HG02870 (cell line): ENCODE data around the gene LIMA1.
"Not testable (repeated sequence)": the region's sequence is repeated elsewhere in the genome, so short reads cannot be mapped to it uniquely, and the experiment has no call there.

Experiments used
- ATAC-seq: cut with Tn5 transposase; IDR thresholded peaks from one replicate; pipeline ENCODE4 v1.9.1; 2021; ENCODE audit warnings: mild to moderate bottlenecking, moderate library complexity; ENCODE audit not compliant: unreplicated experiment

The LIMA1 gene

DNA sequence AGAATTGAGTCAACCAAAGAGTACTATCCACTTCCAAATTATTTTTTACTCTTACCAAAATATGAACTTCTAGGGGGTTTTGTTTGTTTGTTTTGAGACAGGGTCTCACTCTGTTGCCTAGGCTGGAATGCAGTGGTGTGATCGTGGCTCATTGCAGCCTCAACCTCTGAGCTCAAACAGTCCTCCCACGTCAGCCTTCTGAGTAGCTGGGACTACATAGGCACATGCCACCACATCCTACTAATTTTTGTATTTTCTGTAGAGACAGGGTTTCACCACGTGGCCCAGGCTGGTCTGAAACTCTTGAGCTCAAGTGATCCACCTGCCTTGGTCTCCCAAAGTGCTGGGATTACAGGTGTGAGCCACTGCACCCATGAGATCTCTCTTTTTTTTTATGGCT lies 7.4 kb upstream of the LIMA1 start:
- ATAC-seq: not testable (repeated sequence)

DNA sequence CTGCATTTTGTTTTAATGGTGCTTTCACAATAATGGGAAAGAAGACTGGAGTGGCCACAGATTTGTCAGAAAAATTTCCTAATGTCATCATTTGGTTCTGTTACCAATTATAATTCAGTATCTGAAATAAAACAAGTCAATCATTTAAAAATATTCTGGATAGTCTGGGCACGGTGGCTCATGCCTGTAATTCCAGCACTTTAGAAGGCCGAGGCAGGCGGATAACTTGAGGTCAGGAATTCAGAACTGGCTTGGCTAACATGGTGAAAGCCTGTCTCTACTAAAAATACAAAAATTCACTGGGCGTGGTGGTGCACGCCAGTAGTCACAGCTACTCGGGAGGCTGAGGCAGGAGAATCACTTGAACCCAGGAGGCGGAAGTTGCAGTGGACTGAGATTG lies 4.0 kb upstream of the LIMA1 start:
- no peak for ATAC-seq

DNA sequence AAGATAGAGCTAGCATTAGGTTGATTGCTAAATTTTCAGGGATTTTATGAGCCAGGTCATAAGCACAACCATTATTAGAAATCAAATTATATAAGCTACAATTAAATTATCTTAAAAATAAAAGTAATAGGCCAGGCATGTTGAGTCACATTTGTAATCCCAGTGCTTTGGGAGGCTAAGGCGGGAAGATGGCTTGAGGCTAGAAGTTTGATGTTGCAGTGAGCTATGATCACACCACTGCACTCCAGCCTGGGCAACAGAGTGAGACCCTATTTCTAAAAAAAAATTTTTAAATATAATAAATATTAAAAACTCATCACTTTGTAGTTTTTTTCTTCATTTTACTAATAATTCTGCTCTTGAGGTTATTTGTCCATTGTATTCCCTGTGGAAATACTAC lies 1.9 kb upstream of the LIMA1 start:
- no peak for ATAC-seq

DNA sequence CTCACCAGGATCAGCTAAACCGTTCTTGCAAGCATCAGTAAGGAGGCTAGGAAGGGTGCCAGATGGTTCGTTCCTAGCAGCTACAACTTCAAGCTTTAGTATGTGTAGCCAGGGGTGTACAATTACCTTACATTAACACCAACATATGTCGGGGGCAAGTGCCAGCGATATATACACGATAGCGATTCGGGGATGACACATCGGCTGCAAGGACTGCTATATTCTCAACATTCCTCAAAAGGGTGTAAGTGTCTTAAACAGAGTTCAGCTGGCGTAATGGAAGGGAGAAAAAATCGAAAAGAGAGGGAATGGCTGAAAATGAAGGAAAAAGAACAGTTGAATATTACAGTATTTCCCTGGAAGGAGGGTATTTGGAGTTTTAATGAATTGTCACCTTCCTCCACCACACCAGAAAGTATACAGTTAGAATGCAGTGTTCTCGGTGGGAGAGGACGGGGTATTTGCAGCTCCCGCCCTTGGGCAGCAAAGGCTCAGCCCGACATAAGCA lies 545 bp downstream of the LIMA1 start:
- peak; percentile 17 for ATAC-seq

DNA sequence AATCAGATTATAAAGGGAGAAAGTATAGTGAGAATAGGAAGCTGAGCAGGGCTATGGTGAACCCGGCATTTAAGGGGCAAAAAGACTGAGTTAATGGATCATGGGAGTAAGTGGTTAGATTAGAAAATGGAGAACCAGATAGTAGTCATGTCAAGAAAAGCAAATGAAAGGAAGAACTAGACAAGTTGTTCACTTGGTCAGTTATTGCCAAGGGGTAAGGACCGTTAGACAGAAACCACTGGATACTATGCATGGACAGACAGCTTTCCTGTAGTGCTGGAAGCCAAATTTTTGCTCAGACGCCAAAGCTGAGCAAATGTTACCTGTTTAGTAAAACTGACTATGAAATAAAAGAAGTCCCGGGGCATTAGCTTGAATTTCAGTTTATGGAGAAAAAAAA lies 3.8 kb downstream of the LIMA1 start:
- no peak for ATAC-seq

DNA sequence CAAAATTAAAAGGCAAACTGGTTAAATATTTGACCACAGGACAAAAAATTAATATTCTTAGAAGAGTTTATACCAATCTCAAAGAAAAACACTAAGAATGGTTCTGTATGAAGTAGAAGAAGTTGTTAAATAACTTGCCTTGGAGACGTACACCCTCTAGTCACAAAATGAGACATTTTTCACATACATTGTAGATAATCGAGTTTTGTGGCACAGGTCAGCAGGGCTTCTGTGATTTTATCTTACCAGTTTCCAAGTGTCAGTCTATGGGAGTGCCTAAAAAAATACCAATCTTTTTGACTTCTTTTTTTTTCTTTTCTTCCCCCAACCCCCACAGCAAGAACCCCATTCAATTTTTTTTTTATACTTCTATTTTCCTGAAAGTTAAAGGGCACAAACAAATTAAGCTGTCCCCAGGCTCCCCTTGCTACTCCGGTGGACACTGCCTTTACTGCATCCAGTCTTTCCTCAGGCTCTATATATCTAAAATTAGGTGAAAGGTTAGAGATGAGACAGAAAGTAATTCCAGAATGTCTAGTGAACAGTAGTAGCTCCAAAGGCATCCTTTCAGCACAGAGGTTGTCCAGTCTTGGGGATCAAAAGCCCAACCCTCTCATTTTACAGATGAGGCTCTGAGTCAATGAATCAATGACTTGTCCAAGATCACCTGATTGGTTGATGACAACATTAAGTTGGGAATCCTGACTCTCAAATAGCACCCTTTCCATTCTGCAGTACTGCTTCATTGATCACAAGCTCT lies 6.2 kb downstream of the LIMA1 start:
- no peak for ATAC-seq

DNA sequence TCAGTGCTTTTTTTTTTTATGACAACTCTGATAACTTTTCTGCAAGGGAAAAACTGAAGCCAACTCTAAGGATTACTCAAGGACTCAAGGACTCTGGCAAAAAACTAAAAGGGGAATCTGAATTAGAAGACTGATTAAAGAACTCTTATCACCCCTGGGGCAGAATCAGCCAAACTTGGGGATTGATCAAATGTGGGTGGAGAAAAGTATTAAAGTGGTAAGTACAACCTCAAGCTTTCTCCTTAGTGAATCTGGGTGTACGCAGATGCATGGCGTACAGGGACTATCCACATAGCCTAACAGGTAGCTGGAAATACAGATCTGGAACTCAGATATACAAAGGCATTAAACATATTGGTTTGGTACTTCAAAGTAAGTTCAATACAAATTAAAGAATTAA lies 7.3 kb downstream of the LIMA1 start:
- no peak for ATAC-seq

DNA sequence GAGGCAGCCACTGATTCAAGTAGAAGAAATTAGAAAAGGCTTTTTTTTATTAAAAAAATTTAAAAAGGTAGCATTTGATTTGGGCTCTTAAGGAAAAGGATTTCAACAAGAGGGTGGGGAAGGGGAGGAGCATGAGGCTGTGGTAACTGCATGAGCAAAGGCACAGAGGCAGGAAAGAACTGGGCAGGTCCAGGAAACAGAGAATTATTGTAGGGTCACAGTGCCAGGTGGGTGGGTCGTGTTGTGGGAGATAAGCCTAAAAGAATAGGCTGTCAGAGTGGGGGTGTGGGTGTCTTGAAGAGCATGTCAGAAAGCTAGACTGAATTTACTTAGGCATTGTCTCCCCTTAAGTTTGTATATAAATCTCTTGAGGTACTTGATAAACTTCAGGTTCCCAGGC lies 7.8 kb downstream of the LIMA1 start:
- ATAC-seq: no peak

DNA sequence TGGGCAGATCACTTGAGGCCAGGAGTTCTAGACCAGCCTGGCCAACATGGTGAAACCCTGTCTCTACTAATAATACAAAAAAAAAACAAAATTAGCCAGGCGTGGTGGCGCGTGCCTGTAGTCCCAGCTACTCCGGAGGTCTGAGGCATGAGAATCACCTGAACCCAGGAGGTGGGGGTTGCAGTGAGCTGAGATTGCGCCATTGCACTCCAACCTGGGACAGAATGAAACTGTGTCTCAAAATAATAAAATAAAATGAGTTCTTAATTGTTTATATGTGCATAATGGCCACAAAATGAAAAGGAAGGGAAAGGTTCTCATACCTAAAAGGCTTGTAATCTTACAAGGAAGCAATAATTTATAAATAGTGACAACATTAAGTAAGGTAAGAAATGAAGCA lies 8.2 kb downstream of the LIMA1 start:
- not testable (repeated sequence) for ATAC-seq

DNA sequence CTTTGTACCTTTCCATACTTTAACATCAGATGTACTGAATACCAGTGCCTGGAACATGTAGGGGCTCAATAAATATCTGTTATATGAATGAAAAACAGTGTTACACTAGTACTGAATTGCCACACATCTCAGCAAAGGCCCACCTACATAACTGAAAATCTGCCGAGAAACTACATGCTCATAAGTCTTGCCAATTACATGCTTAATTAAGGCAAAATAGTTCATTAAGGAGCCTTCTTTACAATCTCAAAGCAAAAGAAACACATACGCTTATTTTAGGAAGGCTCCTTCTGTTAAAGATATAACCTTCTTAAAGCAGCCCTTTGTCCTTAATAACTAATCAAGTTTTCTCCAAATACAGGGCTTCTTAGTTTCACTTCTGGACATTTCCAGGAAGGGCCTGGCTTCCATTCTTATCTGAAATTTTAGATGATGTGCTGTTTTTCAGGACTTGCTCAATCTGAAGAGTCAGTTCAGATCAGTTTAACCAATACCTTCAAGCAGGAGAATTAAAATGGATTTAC lies 11.5 kb downstream of the LIMA1 start:
- no peak for ATAC-seq

DNA sequence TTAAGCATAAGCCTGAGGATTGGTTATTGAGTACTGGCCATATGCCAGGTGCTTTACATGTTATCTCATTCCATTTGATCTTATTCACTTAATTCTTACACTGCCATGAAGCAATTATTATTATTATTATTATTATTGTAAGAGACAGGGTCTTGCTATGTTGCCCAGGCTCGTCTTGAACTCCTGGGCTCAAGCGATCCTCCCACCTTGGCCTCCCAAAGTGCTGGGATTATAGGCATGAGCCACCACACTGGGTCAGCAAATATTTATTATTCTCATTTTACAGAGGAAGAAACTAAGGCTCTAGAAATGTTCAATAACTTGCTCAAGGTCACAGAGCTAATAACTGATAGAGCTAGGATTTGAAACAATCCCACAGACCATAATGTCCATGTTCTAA lies 14.8 kb downstream of the LIMA1 start:
- no peak for ATAC-seq

DNA sequence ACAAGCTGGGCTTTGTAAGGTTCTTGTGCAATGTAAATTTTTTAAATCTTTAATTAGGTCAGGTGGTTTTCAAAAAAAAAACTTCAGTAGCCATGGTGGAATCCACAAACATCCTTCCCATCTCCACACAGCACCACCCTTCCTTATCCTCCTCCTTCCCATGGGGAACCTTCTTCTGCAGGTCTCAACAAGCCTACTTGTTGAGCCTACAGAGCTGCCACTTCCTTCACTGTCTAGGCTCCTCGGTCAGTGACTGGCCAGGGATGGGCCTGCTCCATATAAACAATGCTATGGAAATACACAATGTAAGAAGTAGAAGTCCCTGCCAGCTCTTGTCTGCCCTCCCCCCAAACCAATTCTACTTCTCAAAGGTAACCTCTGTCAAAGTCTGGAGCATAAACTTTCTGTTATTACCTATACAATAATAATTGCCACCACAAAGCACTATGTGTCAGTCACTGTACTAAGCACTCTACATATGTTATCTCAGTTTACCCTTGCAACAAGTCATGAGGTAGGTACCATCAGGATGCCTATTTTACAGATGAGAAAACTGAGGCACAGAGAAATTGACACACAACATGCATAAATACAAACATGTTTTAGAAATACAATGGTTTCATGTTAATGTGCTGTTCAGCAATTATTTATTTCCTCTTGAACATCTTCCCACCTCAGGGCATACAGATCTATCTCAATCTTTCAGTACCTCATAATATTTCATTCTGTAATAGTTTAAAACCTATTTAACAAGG lies 17.4 kb downstream of the LIMA1 start:
- no peak for ATAC-seq

DNA sequence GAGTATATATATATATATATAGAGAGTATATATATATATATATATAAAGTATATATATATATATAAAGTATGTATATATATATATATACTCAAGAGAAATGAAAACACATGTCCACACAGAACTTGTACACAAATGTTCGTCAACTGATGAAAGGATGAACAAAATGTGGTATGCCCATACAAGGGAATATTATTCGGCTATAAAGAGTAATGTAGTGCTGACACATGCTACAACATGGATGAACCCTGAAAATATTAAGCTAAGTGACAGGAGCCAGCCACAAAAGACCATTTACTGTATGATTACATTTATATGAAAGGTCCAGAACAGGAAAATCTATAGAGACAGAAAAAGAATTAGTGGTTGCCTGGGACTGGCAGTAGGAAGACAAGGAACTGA lies 19.5 kb downstream of the LIMA1 start:
- no peak for ATAC-seq

DNA sequence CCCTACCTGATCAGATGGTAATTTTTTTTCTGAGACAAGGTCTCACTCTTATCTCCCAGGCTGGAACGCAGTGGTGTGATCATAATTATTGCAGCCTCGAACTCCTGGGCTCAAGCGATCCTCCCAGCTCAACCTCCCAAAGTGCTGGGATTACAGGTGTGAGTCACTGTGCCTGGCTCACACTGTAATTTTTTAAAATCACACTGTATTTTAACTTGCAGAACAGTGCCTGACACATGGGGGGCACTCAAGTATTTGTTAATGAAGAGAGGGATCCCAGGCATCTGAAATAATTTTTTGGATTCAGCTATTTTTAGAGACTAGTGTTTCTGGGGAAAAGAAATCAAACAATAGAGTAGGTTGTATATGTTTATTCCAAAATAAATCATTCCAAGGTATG lies 21.7 kb downstream of the LIMA1 start:
- no peak for ATAC-seq

DNA sequence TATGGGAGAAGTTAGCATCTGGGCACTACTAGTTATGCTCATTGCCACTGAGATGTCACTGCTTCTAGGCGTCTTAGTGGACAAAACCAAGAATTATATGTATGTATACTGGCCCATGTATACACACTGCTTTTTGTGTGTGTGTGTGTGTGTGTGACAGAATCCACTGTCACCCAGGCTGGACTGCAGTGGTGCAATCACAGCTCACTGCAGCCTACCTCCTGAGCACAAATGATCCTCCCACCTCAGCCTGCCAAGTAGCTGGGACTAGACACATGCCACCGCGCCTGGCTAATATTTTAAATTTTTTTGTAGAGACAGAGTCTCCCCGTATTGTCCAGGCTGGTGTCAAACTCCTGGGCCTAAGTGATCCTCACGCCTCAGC lies 25.2 kb downstream of the LIMA1 start:
- ATAC-seq: no peak

DNA sequence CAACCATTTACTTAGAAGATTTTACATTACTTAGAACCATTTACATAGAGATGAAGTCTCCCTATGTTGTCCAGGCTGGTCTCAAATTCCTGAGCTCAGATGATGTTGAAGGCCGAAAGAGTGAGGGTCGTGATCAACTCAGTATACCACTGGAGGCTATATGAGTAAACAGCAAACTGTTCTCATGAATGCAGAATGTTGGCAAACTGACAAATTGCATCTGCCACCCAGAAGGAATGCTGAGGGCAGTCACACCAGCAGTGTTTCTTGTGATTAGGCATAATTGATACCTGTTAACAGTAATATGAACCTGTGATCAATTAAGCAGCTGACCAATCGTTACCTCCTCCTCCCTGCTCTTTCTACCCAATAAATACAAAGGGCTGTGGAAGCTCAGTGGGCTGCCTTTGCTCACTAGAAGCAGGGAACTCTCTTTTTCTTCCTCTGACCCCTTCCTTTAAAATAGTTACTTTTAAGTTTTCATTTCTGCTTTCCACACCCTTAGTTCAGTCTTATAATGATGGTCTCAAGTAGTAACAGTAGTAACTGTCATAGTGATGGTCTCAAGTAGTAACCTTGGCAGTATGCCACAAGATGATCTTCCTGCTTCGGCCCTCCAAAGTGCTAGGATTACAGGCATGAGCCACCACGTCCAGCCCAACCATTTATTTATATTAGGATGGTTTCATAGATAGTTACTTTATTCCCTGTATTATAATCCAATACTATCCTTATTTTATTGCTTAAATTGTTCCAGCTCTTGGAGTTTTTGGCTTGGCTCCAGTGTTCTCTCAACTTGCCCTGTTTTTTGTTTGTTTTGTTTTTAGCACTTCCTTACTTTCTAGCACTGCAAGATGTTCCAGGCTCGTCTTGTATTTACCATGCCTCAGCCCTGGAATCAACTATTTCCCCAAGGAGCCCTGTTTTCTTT lies 25.8 kb downstream of the LIMA1 start:
- ATAC-seq: no peak

DNA sequence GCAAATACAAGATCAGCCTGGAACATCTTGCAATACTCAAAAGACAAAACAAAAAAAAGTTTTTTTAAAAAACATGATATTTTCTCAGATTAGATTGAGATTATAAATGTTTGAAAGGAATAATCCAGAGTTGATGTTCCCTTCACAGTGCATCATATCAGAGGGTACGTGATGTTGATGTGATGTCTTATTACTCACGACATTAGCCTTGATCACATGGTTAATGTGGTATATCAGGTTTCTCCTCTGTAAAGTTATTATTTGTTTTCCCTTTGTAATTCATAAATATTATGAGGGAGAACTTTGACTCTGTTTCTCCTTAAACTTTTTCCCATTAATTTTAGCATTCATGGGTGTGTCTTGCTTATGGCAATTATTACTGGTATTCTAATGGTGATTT lies 26.6 kb downstream of the LIMA1 start:
- ATAC-seq: no peak

DNA sequence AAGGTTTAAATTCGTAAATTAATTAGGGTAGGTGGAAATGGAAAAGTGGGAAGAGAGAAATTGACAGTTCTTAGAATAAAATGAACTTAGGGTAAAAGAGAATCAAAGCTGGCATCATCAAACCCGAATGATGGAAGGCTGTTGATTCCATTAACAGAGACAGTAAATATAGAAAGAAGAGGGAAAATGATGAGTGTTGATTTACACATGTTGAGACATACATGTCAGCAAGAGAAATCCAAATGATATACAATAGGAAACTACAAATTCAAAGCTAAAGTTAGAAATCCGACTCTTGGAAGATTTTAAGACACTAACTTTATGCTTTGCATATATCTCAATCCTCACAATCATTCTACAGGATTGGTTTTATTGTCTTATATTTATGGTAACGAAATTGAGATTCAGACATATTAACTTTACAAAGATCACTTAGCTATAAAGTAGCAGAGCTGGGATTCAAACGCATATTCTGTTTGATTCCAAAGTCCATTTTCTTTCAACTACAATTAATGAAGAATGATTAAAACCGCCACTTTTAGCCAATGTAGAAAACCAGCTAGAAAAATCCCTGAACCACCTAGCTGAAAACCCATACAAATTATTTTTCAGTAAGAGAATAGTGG lies 30.2 kb downstream of the LIMA1 start:
- no peak for ATAC-seq

DNA sequence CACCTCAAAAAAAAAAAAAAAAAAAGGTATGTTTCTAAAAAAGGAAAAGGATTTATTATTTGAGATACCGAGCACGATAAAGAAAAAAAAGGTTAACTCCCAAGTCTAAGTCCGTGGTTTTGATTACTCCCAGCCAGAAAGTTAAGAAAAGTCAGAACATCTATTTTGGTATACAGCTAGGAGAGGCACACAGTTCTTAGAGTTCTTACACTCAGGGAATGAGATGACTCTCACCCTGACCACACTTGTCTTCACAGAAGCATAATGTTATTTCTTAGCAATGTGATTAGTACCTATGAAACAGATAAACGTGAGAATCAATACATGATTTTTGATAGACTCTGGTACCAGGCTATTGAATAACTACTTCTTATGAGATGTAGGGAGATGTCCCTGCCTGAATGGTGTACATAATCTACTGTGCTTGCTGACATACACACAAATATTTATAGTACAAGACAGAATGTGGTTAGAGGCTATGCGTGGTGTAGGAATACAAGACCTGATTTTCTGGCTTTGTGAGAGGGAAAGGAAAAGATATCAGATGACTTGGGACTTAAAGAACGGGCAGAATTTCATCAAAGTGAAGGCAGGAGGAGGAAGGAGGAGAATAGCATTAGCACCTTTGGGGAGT lies 31.6 kb downstream of the LIMA1 start:
- no peak for ATAC-seq
